HCT116 (cell line): Measurements from ENCODE around the gene USP10. TPM values are rescaled to one million over a fixed set of nuclear protein-coding genes. Genes with fewer than 3 reads are reported as not detected.

Experiments
- ATAC-seq: fragments of 200-7000 bp; cut with Tn5 transposase; 2 replicates; pipeline ENCODE4 v1.9.1; 2020; ENCODE audit warnings: mild to moderate bottlenecking, moderate library complexity
- BruUV-seq: library from RNA; stranded (reverse); fragments of 400-500 nt; replicated peaks from 2 replicates; lab custom pipeline; 2021; lab: Mats Ljungman, UMichigan
- CTCF ChIA-PET: fragments of 300-600 bp; sonication (Branson Sonifier 250); formaldehyde crosslinking; loops from one replicate; lab custom pipeline; 2021; ENCODE audit warnings: antibody characterized with exemption; lab: Charles Lee
- POLR2A ChIA-PET: fragments of 300-600, 350-600 bp; sonication (Branson Sonifier 250); formaldehyde crosslinking; loops from one replicate; lab custom pipeline; 2021; ENCODE audit warnings: antibody characterized with exemption; lab: Charles Lee
- RAD21 ChIA-PET, 2 experiments: fragments of 300-600 bp; sonication (Branson Sonifier 250); formaldehyde crosslinking; loops; one replicate each; lab custom pipeline; 2023; ENCODE audit warnings: low total read pairs in 2 of 2; ENCODE audit not compliant: uncharacterized antibody in 2 of 2, unreplicated experiment in 2 of 2, low non-redundant PET in 1 of 2; lab: Charles Lee
- DNase-seq: peaks from one replicate; pipeline ENCODE4 v3.0.0-alpha.2; 2010; ENCODE audit warnings: low read depth, low spot score
- H2AFZ ChIP-seq: fragments of 200-600 bp; shearing (Covaris generic), sonication (generic); 2 replicates; pipeline ENCODE4 v1.6.1; 2017; ENCODE audit warnings: low read depth, mixed run types, mixed read lengths, antibody characterized with exemption, low read length; ENCODE audit not compliant: poor library complexity, severe bottlenecking
- H3K27ac ChIP-seq: 2 replicates; pipeline ENCODE4 v1.5.1; 2012; ENCODE audit warnings: low read depth, low read length
- H3K27me3 ChIP-seq: fragments of 200-600 bp; sonication (generic); 2 replicates; pipeline ENCODE4 v1.6.1; 2016; ENCODE audit warnings: mixed run types, low read length, mixed read lengths; ENCODE audit not compliant: insufficient read depth
- H3K36me3 ChIP-seq, 2 experiments: fragments of 200-500 bp in 1 of 2; fragments of 200-600 bp in 1 of 2; sonication (Bioruptor generic) in 1 of 2; sonication (generic) in 1 of 2; 2 replicates each; pipeline versions ENCODE4 v1.5.1 to v1.6.1; 2014 to 2016; ENCODE audit warnings: low read length in 2 of 2, inconsistent platforms in 1 of 2, mixed read lengths in 1 of 2, mixed run types in 1 of 2; ENCODE audit not compliant: insufficient read depth in 2 of 2, control insufficient read depth in 1 of 2
- H3K4me1 ChIP-seq, 2 experiments: fragments of 200-600 bp in 1 of 2; sonication (generic) in 1 of 2; 2 replicates each; pipeline versions ENCODE4 v1.5.1 to v1.6.1; 2012 to 2017; ENCODE audit warnings: low read length in 2 of 2, inconsistent platforms in 1 of 2, mild to moderate bottlenecking in 1 of 2, mixed read lengths in 1 of 2, mixed run types in 1 of 2, moderate library complexity in 1 of 2; ENCODE audit not compliant: insufficient read depth in 2 of 2, control insufficient read depth in 1 of 2
- H3K4me2 ChIP-seq: fragments of 200-600 bp; sonication (generic); 2 replicates; pipeline ENCODE4 v1.6.1; 2017; ENCODE audit warnings: mixed run types, low read length, mixed read lengths
- H3K4me3 ChIP-seq, 2 experiments: fragments of 200-600 bp in 1 of 2; sonication (generic) in 1 of 2; replicated peaks in 1 of 2; 2 replicates each; pipeline ENCODE4 v1.5.1; 2011 to 2016; ENCODE audit warnings: low read length in 2 of 2, control low read depth in 1 of 2, low read depth in 1 of 2, mild to moderate bottlenecking in 1 of 2, mixed read lengths in 1 of 2, mixed run types in 1 of 2
- H3K79me2 ChIP-seq: fragments of 200-600 bp; sonication (generic); 2 replicates; pipeline ENCODE4 v1.6.1; 2017; ENCODE audit warnings: mild to moderate bottlenecking, mixed run types, low read length, moderate library complexity, mixed read lengths; ENCODE audit not compliant: insufficient read depth
- H3K9ac ChIP-seq: fragments of 200-600 bp; sonication (generic); 2 replicates; pipeline ENCODE4 v1.6.1; 2016; ENCODE audit warnings: low read length, mixed read lengths
- H3K9me2 ChIP-seq: fragments of 200-600 bp; sonication (generic), shearing (Covaris generic); 2 replicates; pipeline ENCODE4 v1.6.1; 2017; ENCODE audit warnings: mixed run types, mild to moderate bottlenecking, moderate library complexity; ENCODE audit not compliant: insufficient read depth
- H3K9me3 ChIP-seq, 2 experiments: fragments of 200-500 bp in 1 of 2; fragments of 200-600 bp in 1 of 2; sonication (Bioruptor generic) in 1 of 2; sonication (generic) in 1 of 2; 2 replicates each; pipeline ENCODE4 v1.6.1; 2014 to 2017; ENCODE audit warnings: low read length in 2 of 2, mixed read lengths in 2 of 2, inconsistent platforms in 1 of 2, low read depth in 1 of 2, mild to moderate bottlenecking in 1 of 2, mixed run types in 1 of 2, moderate library complexity in 1 of 2; ENCODE audit not compliant: control insufficient read depth in 1 of 2, insufficient read depth in 1 of 2
- H4K20me1 ChIP-seq: fragments of 200-600 bp; sonication (generic), shearing (Covaris generic); 2 replicates; pipeline ENCODE4 v1.6.1; 2017; ENCODE audit warnings: mixed run types, mild to moderate bottlenecking, moderate library complexity; ENCODE audit not compliant: insufficient read depth
- EGR1 ChIP-seq: IDR thresholded peaks from 2 replicates; pipeline ENCODE4 v1.6.1; 2012; ENCODE audit warnings: low read depth
- ELF1 ChIP-seq: IDR thresholded peaks from 2 replicates; pipeline ENCODE4 v1.6.1; 2012; ENCODE audit warnings: low read depth, borderline replicate concordance
- EZH2 ChIP-seq: fragments of 200-600 bp; sonication (generic); IDR thresholded peaks from 2 replicates; pipeline ENCODE4 v1.6.1; 2017; ENCODE audit warnings: antibody characterized with exemption, mixed run types
- POLR2AphosphoS5 ChIP-seq: IDR thresholded peaks from 2 replicates; pipeline ENCODE4 v1.6.1; 2011; ENCODE audit warnings: mild to moderate bottlenecking, low read depth, low read length, moderate library complexity
- SIN3A ChIP-seq: IDR thresholded peaks from 2 replicates; pipeline ENCODE4 v1.6.1; 2012; ENCODE audit warnings: low read depth
- TCF7L2 ChIP-seq: IDR thresholded peaks from 2 replicates; pipeline ENCODE4 v1.7.0; 2011; ENCODE audit warnings: borderline replicate concordance, inconsistent platforms; ENCODE audit not compliant: insufficient read depth, insufficient read length; ENCODE audit errors: extremely low read depth
- YY1 ChIP-seq: IDR thresholded peaks from 2 replicates; pipeline ENCODE4 v1.6.1; 2011; ENCODE audit warnings: low read length, low read depth, moderate library complexity, mild to moderate bottlenecking; ENCODE audit not compliant: insufficient replicate concordance; ENCODE audit errors: extremely low read depth
- ZNF274 ChIP-seq: fragments of 200-500 bp; sonication (Bioruptor generic); IDR thresholded peaks from 2 replicates; pipeline ENCODE4 v1.6.1; 2014; ENCODE audit warnings: mild to moderate bottlenecking, low read depth, low read length, inconsistent platforms
- intact Hi-C: fragments of 100-400 bp; cut with micrococcal nuclease; formaldehyde crosslinking; loops from 2 replicates; pipeline ENCODE4 v1.10.0; 2022
- total RNA-seq: library from RNA; stranded (reverse); gene quantifications from one replicate; pipeline ENCODE4 v1.2.1, GENCODE V29; 2021; ENCODE audit not compliant: unreplicated experiment
- TF ChIP-seq, protein P1 (sequence below): IDR thresholded peaks from 2 replicates; pipeline ENCODE4 v1.6.1; 2012
- TF ChIP-seq, protein P2 (sequence below): IDR thresholded peaks from 2 replicates; pipeline ENCODE4 v1.6.1; 2011; ENCODE audit warnings: mild to moderate bottlenecking, low read length, moderate library complexity; ENCODE audit not compliant: insufficient replicate concordance; ENCODE audit errors: extremely low read depth

USP10 gene
- total RNA-seq, 1 experiment from 2014 or later, result 175 TPM

DNA sequence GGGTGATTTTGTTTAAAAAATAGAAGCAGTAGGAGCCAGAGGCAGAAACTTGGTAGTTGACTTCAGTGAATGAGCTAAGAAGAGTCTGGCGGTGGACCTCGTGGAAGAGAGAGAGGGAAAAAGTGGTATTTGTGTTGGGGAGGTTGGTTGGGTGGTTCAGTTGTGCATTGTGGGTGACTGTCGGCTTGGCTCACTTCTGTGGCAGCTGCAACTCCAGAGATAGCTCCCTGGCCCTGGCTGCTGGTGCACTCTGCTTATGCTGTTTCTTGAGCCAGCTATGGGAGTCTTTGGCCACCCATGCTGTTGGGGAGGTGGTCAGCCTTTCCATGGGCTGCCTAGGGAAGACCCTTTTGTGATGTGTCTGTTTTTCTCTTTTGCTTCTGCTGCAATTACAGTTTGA, 69.6 kb downstream of the USP10 start:
- BruUV-seq, result no TSS peak
- no peak overlapping the region for H2AFZ ChIP-seq
- H3K27me3 ChIP-seq, result no peaks in the 10 kb centered on the region
- H4K20me1 ChIP-seq, result no peaks in the 10 kb centered on the region; the same call in 1 of the 2 replicates
- CTCF ChIA-PET, result no interaction called here
- H3K4me2 ChIP-seq, result no peak overlapping the region
- no peak for TF ChIP-seq TCF7L2
- TF ChIP-seq, protein P1, sequence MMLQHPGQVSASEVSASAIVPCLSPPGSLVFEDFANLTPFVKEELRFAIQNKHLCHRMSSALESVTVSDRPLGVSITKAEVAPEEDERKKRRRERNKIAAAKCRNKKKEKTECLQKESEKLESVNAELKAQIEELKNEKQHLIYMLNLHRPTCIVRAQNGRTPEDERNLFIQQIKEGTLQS, result no peak
- TF ChIP-seq, protein P2, sequence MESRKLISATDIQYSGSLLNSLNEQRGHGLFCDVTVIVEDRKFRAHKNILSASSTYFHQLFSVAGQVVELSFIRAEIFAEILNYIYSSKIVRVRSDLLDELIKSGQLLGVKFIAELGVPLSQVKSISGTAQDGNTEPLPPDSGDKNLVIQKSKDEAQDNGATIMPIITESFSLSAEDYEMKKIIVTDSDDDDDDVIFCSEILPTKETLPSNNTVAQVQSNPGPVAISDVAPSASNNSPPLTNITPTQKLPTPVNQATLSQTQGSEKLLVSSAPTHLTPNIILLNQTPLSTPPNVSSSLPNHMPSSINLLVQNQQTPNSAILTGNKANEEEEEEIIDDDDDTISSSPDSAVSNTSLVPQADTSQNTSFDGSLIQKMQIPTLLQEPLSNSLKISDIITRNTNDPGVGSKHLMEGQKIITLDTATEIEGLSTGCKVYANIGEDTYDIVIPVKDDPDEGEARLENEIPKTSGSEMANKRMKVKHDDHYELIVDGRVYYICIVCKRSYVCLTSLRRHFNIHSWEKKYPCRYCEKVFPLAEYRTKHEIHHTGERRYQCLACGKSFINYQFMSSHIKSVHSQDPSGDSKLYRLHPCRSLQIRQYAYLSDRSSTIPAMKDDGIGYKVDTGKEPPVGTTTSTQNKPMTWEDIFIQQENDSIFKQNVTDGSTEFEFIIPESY, result no peak
- no peak for TF ChIP-seq POLR2AphosphoS5
- no peak for TF ChIP-seq SIN3A
- TF ChIP-seq ELF1, result no peak
- no peak for TF ChIP-seq EZH2
- no peak for TF ChIP-seq EGR1
- TF ChIP-seq ZNF274, result no peak
- TF ChIP-seq YY1, result no peak
- no peaks in the 10 kb centered on the region for H3K4me1 ChIP-seq
- H3K79me2 ChIP-seq, result peaks cover 78% of the 10 kb centered on the region
- RAD21 ChIA-PET, result no interaction called here
- H3K9me2 ChIP-seq, result no peaks in the 10 kb centered on the region
- intact Hi-C loops, result no loop called here
- H3K36me3 ChIP-seq, result peaks cover 62 to 67% of the 10 kb centered on the region in 2 experiments
- H3K9me3 ChIP-seq, result no peaks in the 10 kb centered on the region
- ATAC-seq, result no peak
- H3K4me3 ChIP-seq, result no peak overlapping the region
- POLR2A ChIA-PET, result no interaction called here
- H3K27ac ChIP-seq, result no peak overlapping the region
- H3K9ac ChIP-seq, result no peak overlapping the region
- DNase-seq, result no peak
